HEK293T (cell line): ENCODE measurements around the gene NCEH1.

Source experiments
- ARNT ChIP-seq: fragments of 450-650 bp; IDR thresholded peaks from 2 replicates; pipeline ENCODE4 v1.6.1; 2017; ENCODE audit warnings: mild to moderate bottlenecking
- BHLHE40 ChIP-seq: fragments of 450-650 bp; IDR thresholded peaks from 2 replicates; pipeline ENCODE4 v1.6.1; 2016; ENCODE audit warnings: mild to moderate bottlenecking, moderate library complexity, borderline replicate concordance
- FOXK2 ChIP-seq: fragments of 450-650 bp; IDR thresholded peaks from 2 replicates; pipeline ENCODE4 v1.6.1; 2016; ENCODE audit warnings: mild to moderate bottlenecking
- FOXM1 ChIP-seq: fragments of 450-650 bp; IDR thresholded peaks from 2 replicates; pipeline ENCODE4 v1.6.1; 2017; ENCODE audit warnings: mild to moderate bottlenecking, borderline replicate concordance
- HDGF ChIP-seq: fragments of 450-650 bp; IDR thresholded peaks from 2 replicates; pipeline ENCODE4 v1.6.1; 2017; ENCODE audit warnings: antibody characterized with exemption, borderline replicate concordance
- NFRKB ChIP-seq: fragments of 450-650 bp; IDR thresholded peaks from 2 replicates; pipeline ENCODE4 v1.6.1; 2016; ENCODE audit warnings: mild to moderate bottlenecking, moderate library complexity
- SP1 ChIP-seq: fragments of 450-650 bp; IDR thresholded peaks from 2 replicates; pipeline ENCODE4 v1.6.1; 2017
- SUZ12 ChIP-seq: fragments of 450-650 bp; IDR thresholded peaks from 2 replicates; pipeline ENCODE4 v1.6.1; 2016; ENCODE audit warnings: mild to moderate bottlenecking
- TARDBP ChIP-seq: fragments of 450-650 bp; IDR thresholded peaks from 2 replicates; pipeline ENCODE4 v1.6.1; 2016
- ZNF384 ChIP-seq: fragments of 450-650 bp; IDR thresholded peaks from 2 replicates; pipeline ENCODE4 v1.6.1; 2016

DNA sequence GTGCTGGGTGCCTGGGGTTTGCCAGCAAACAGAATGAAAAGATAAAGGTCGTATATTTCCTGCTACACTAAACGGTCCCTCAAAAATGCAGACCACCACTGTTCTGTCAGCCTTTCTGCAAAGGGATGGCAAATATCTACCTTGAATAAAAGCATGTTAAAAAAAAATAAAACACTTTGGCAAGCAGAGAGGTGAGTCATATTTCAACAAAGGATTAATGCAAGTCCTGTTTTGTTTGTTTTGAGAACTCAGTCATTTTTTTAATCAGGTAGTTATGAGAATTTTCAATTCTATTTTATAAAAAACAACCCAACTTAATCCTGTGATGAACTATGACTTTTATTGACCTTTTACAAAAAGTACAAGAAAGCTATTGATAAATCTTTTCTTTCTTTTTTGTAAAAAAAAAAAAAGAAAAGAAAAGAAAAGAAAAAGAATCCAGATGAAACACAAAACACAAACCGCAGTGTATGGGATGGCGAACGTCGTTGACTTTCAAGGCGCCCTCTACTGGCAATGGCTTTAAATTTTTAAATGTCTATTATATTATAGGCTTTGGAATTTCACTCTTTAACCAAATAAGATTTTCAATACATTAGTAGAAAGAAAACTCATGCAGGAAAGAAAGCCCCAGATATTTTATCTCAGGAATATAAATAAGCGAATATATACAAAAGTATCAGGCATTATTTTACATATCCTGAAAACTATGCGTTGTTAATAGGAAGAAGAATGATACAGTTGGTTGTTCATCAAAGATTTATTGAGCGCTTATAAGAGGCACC is 87.8 kb downstream of the NCEH1 start:
- no peak for TF ChIP-seq NFRKB
- no peak for TF ChIP-seq BHLHE40
- no peak for TF ChIP-seq FOXK2
- TF ChIP-seq FOXM1, result no peak
- TF ChIP-seq TARDBP, result no peak
- TF ChIP-seq ZNF384, result no peak
- TF ChIP-seq SP1, result no peak
- no peak for TF ChIP-seq ARNT
- no peak for TF ChIP-seq SUZ12
- no peak for TF ChIP-seq HDGF
